ENCODE data around the gene VSX2. TPM values are rescaled to one million over a fixed set of nuclear protein-coding genes. Genes with fewer than 3 reads are reported as not detected.

The VSX2 gene
- not detected for total RNA-seq

GRCh38 chr14:74238974-74239847 lies at the start of gene VSX2:
Gene VSX2, plus strand, starts transcription at chr14:74239449. Its CDS starts 113 bp downstream, at chr14:74239562.
- peak within 1 kb of the TSS in 2 of 3 donors; percentile 24 to 64 for H3K4me3 ChIP-seq
- no peaks in the 10 kb centered on the region for H3K9me3 ChIP-seq
- intact Hi-C loops (cut with DNase I; ENCODE audit: low total_unique reads) = no loop called here
- no peaks in the 10 kb centered on the region for H3K36me3 ChIP-seq
- peaks cover 16 to 67% of the 10 kb centered on the region in 2 donors for H3K27me3 ChIP-seq
- TF ChIP-seq CTCF (IDR thresholded peaks at IDR 0.05) (no peak), POLR2A (IDR thresholded peaks at IDR 0.05) (no peak), POLR2AphosphoS5 (IDR thresholded peaks at IDR 0.05) (no peak)
- H3K4me1 ChIP-seq = peaks cover 0 to 4% of the 10 kb centered on the region in 2 donors
- DNase-seq (ENCODE audit: low spot score in 2 of 2) = no peak
- H3K27ac ChIP-seq = no peak within 1 kb of the TSS

GRCh38 chr14:74190927-74191575 lies 48.2 kb upstream of the VSX2 start:
- intact Hi-C loops (cut with DNase I; ENCODE audit: low total_unique reads) = no loop called here
- no peaks in the 10 kb centered on the region for H3K27me3 ChIP-seq
- H3K4me3 ChIP-seq = no peak overlapping the region
- DNase-seq (ENCODE audit: low spot score in 2 of 2) = no peak
- H3K4me1 ChIP-seq = no peaks in the 10 kb centered on the region
- TF ChIP-seq POLR2A (IDR thresholded peaks at IDR 0.05) (no peak), CTCF (IDR thresholded peaks at IDR 0.05) (no peak), POLR2AphosphoS5 (IDR thresholded peaks at IDR 0.05) (no peak)
- H3K9me3 ChIP-seq = no peaks in the 10 kb centered on the region
- no peaks in the 10 kb centered on the region for H3K36me3 ChIP-seq
- H3K27ac ChIP-seq = no peak overlapping the region

GRCh38 chr14:74194506-74195274 lies 44.6 kb upstream of the VSX2 start:
- intact Hi-C loops (cut with DNase I; ENCODE audit: low total_unique reads) = no loop called here
- Histone ChIP-seq H3K4me1 (no peaks in the 10 kb centered on the region), H3K27ac (no peak overlapping the region), H3K27me3 (no peaks in the 10 kb centered on the region), H3K36me3 (no peaks in the 10 kb centered on the region), H3K4me3 (no peak overlapping the region), H3K9me3 (no peaks in the 10 kb centered on the region)
- TF ChIP-seq POLR2A (IDR thresholded peaks at IDR 0.05) (no peak), POLR2AphosphoS5 (IDR thresholded peaks at IDR 0.05) (no peak), CTCF (IDR thresholded peaks at IDR 0.05) (no peak)
- no peak for DNase-seq (ENCODE audit: low spot score in 2 of 2)

- TF ChIP-seq POLR2A (IDR thresholded peaks at IDR 0.05) = no peak
- no peak for TF ChIP-seq POLR2AphosphoS5 (IDR thresholded peaks at IDR 0.05)
- no peak for TF ChIP-seq CTCF (IDR thresholded peaks at IDR 0.05)
- H3K27ac ChIP-seq = no peak overlapping the region
- no peaks in the 10 kb centered on the region for H3K4me1 ChIP-seq
- H3K36me3 ChIP-seq = no peaks in the 10 kb centered on the region
- H3K4me3 ChIP-seq = no peak overlapping the region
- H3K27me3 ChIP-seq = no peaks in the 10 kb centered on the region
- DNase-seq (ENCODE audit: low spot score in 2 of 2) = no peak
- intact Hi-C loops (cut with DNase I; ENCODE audit: low total_unique reads) = no loop called here
- H3K9me3 ChIP-seq = no peaks in the 10 kb centered on the region
Observed at GRCh38 chr14:74195623-74196022, 43.6 kb upstream of the VSX2 start.
